Right renal cortex interstitium (tissue), 3 donors: ENCODE measurements around the gene SNX22. TPM values are rescaled to one million over a fixed set of nuclear protein-coding genes. Genes with fewer than 3 reads are reported as not detected.

Experiments used
- DNase-seq, 3 donors: peaks; one replicate each; pipeline ENCODE4 v3.0.0-alpha.2; 2013; ENCODE audit warnings: low read depth in 3 of 3, low spot score in 2 of 3
- polyA plus RNA-seq, 3 donors: library from polyadenylated mRNA; unstranded; fragments of 120-200 nt; gene quantifications; one replicate each; pipeline ENCODE4 v1.2.1, GENCODE V29; 2013; ENCODE audit not compliant: insufficient read length in 3 of 3

SNX22 gene
- polyA plus RNA-seq, 3 donors = 0.83 to 1.1 (median 0.83) TPM

DNA sequence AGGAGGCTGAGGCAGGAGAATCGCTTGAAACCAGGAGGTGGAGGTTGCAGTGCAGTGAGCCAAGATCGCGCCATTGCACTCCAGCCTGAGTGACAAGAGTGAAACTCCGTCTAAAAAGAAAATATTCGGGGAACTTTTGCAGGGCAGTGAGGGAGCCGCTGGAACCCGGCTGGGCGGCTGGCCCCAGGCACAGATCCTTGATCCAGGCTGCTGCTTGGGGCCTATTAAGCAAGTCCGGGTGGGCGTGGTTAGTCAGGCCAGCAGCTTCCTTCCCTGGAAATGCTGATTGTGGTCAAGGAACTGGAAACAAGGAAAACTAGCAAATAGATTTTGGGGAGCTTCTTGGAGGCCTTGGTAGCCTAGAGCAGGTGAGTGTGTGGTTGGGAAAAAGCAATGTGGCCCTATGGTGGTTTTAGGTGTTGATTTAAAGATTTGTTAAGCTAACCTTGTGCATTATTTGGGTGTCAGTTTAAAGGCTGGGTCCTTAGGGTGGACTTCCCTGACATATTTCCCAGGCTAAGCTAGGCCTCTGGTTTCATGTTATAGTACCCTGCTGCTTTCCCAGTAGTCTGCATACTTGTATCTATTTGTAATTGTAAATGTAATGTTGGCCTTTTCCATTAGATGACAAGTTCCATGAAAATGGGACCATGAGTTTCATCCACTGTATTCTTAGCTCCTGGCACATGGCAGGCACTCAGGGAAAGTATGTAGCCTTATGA is 17.7 kb upstream of the SNX22 start:
- no peak for DNase-seq

DNA sequence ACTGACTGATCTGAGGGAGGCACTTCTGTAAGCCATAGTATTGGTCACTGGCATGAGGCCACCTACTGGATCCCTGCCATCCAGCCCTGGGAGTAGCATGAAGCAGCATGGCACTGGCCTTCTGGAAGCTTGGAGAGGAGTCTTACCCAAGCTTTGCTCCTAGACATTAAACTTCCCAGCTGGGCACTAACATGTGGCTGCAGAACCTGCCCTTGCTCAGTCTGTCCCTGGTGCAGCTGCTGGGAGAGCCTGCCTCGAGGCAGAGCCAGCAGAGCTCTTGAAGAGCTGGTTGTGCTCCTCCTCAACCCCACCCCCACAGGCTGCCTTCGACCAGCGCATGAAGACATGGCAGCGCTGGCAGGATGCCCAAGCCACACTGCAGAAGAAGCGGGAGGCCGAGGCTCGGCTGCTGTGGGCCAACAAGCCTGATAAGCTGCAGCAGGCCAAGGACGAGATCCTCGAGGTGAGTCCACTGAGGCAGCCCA is 17.1 kb upstream of the SNX22 start:
- DNase-seq = no peak

DNA sequence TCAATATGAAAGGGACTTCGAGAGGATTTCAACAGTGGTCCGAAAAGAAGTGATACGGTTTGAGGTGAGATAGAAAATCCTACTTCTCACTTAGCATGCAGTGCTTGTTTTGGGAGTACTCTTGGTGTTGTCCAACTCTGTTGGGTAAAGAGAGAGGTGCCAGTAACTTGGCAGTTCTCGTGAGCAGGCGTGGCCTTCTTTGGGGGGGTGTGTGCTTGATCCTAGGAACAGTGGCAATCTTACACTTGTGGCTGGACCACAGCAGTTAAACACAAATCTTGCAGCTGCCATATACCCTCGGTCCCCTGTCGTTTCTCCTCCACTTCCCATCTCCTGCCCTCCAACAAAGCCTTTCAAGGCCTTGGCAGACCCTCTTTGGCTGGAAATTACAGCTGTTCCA is 15.2 kb upstream of the SNX22 start:
- DNase-seq = no peak

DNA sequence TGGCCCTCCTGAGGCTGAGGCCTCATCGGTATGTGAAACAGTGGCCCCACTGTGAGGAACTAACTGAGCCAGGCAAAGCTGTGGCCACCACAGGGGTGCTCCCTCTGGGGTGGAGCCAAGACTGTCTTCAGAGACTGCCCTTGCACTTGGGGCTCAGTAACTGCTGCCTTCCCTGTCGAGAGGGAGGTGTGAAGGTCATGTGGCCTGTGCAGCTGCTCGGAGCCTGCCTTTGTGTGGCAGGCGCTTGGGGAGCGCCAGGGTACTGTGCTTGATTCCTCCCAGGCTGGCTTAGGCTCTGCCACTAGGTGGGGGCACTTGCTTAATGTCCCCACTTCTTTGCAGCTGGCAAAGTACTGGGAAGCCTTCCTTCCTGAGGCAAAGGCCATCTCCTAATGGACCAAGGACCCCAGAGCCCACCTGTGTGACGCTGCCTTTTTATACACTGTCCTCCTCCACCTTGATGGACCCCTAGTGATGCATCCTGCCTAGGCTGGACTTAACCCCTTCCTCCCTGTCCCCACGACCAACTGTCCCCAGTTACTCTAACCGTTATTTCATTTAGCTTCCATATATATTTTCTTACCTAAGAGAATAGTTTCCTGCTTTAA is 14.2 kb upstream of the SNX22 start:
- no peak for DNase-seq

DNA sequence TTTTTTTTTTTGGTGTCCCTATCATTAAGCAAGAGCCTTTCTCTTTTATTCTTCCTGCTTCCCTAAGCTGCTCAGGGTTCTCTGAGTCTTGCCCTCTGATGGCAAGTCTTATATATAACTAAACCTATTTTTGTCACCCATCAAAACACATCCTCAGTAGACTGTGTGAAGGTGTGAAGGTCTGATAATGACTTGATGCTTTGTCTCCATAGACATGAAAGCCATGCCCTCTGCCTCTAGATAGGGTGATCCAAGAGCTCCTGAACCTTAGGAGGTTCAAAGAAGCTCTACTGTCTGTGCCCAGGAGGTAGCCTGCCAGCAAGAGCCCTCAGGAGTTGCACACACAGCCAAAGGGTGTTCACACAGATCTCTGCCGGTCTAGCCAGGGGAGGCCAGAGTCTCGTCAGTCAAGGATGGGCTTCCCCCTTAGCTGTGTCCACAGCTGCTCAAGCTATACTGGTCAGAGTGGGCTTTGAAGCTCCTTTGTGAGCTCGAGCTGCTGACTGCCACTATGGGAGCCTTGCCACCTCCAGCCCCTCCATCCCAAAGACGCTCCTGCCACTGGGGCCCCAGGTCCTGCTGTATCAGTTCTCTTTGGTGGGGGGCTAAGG is 13.1 kb upstream of the SNX22 start:
- no peak for DNase-seq

DNA sequence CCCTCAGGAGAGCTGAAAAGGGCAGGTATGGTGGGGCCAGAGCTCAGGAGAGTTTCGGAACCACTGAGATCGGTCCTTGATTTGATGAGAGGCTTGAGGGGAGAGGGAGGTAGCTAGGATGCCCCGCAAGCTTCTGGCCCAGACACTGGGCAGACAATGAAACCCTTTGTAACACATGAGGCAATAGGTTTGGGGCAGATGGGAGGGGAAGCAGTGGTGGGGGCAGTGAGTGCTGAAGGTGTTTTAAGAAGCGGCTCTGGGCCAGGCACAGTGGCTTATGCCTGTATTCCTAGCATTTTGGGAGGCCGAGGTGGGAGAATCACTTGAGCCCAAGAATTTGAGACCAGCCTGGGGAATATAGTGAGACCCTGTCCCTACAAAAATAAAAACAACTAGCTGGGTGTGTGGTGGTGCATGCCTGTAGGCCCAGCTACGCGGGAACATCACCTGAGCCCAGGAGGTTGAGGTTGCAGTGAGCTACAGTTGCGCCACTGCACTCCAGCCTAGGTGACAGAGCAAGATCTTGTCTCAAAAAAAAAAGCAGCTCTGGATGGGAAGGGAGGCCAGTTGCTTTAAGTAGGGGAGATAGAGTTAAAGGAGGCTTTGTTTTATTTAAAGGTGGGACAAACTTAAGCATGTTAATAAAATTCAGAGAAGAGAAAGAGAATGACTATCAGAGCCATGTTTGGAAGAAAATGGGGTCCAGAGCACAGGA is 9.6 kb upstream of the SNX22 start:
- DNase-seq = no peak

DNA sequence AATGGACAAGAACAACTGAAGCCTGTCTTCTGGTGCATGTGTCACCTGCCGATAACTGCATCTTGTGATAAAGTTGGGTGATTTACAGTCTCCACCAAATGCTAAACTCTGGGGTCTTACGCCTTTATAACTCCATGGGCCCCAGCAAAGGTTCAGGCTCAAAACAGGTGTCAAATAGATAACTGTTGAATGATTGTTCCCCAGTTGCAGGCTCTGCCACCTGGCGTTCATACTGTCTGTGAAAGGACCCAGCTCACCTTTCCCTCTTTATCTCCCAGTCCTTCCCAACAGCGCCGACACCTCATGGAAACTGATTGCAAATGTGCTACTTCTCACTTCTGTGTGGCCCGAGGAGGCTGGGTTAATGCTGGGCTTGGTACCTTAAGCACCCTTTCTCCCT is 8.3 kb upstream of the SNX22 start:
- DNase-seq = no peak

DNA sequence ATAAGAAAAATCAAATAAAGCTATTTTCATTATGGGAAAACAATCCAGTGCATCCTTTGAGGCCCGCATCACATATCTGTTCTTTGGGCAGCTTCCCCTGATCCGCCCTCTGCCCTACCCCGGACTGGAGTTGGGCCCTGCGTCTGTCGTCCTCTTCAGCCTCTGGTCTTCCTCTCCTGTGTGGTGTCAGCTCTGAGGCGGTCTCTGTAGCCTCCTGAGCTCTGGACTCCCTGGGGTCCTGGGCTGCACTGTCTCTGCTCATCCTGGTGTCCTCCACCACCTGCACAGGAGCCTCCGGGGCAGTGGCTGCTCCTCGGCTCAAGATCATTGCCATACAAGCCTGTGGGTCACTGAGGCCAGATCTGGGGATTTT is 7.4 kb upstream of the SNX22 start:
- no peak for DNase-seq

DNA sequence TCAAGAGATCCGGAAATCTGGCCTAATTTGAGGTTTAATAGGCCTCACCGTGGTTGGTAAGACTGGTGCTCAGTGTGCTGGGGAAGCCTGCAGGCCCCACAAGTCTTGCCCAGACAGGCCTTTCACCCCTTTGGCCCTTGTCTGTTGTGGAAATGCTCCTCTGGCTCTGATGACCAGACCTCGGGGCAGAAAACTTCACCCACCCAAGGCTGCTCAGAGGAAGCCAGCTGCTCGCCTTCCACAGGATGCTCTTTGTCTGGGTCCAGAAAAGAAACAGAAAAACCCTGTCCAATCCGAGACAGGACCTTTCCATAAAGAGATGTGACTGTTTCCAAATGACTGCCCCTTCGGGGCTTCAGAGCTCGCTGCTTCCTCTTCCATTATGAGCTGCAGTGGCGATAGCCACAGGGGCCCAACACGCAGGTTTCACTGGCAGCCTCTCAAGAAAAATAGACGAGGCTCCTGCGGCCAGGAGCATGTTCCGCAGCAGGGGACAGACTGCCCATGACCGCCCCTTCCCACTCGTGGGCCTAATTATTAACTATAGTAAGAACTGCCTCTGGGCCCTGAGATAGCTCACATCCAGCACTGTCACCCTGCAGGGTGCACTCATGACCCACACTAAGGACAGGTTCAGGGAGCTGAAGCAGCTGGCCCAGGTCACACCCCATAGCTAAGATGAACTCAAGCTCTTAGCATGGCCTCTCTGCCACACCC is 6.8 kb upstream of the SNX22 start:
- no peak for DNase-seq

DNA sequence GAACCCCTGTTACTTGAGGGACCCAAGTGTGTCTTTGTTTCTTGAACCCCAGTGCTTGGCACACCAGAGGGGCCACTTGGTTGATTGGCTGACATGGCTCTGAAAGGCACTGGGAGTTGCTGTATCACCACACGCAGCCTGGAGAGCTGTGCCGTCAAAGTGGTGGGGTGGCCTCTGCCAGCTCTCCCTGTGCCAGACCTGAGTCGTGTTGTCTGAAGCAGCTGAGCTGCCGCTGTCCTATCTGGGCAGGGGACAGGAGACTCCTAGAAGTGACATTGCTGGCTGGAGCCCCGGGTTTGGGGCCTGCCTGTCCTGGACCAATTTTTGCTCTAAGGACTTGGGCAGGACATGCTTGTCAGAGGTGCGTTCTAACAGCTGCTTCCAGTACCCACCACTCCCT is 5.5 kb upstream of the SNX22 start:
- no peak for DNase-seq

DNA sequence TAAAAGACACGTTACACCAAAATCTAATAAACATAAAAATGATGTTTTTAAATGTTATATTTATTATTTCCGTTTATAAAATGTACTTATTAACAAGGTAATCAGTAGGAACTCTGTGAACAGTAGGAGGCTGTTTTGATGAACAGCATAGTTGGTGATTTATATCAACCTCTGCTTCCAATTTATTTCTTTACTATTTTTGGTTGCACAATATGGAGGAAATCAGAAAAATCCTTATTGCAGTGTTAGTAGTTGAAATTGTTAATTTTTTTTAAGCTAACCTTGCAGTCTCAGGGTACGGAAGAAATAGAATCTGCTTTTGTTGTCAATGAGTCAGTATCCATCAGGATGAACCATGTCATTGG is 5.0 kb upstream of the SNX22 start:
- no peak for DNase-seq

DNA sequence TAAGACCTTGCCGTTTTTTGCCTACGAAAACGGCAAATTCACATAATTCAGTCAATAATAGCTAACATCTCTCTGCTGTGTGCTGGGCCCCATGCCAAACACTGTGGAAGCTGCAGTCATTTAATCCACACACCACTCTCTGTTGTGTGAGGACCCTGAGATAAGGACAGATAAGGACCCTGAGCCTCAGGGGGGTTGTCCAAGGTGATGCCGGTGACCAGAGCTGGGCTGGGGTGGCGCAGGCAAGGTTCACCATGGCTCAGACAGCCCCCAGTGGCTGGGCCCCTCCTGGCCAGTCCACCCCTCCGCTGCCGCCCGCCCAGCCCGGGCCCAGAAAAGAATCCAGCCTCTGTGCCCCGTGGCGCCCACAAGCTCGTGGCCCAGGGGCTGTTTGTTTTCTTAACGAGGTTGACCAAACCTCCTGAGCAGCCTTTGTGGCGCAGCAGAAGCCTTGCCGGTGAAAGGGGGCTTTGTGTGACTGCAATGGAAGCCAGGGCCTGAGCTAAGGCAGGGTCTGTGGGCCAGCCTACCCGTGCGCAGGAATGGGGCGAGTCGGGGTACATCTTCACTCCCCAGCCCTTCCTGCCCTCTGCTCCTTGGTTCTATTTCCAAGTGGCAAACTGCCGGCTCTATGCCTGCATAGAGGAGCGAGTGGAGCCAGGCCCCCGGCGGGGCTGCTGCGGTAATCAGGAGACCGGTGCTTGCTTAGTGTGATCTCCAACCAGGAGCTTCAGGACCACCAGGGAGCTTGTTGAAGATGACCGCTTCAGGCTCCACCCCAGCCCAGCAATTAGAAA is 4.4 kb upstream of the SNX22 start:
- no peak for DNase-seq

DNA sequence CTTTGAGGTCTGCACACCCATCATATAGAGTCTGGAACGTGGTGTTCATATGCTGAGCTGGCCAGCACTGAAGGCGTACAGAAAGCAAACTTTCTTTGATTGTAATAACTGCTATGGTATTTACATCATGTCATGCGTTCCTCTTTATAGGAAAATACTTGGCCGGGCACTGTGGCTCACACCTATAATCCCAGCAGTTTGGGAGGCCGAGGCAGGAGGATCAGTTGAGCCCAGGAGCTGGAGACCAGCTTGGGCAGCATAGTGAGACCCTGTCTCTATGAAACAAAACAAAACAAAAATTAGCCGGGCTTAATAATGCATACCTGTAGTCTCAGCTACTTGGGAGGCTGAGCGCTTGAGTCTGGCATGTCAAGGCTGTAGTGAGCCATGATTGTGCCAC is 3.4 kb upstream of the SNX22 start:
- DNase-seq = no peak

DNA sequence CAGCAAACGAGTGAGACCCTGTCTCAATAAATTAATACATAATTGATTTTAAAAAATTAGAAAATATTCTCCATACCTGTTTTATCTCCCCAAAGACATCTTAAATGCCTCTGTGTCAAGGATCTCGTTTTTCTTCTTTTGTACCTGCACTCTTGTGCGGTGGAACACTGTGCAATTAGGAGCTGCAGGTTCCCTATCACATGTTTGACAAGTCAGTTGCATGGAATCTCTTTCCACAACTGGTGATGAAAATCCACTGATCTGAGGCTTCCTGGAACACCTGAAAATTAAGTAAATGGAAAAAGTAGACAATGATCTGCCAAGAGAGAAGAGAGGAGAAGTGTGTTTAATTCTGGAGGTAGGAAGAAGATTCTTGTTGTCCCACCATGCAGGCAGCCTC is 3.0 kb upstream of the SNX22 start:
- DNase-seq = no peak

DNA sequence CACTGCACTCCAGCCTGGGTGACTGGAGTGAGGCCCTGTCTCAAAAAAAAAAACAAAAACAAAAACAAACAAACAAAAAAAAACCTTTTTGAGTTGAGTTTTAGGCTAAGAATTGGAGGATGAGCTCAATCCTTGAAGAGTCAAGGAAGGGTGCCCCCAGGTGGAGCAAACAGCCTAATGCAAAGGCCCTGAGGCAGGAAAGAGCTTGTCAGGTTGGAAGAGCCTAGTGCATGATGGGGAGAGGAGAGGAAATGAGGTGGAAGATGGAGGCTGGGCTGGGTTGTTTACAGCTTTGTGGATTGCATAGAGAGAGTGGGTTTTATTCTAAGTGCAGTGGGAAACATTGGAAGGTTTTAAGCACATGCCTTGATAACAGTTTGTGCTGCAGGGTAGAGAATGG is 2.1 kb upstream of the SNX22 start:
- DNase-seq = no peak

DNA sequence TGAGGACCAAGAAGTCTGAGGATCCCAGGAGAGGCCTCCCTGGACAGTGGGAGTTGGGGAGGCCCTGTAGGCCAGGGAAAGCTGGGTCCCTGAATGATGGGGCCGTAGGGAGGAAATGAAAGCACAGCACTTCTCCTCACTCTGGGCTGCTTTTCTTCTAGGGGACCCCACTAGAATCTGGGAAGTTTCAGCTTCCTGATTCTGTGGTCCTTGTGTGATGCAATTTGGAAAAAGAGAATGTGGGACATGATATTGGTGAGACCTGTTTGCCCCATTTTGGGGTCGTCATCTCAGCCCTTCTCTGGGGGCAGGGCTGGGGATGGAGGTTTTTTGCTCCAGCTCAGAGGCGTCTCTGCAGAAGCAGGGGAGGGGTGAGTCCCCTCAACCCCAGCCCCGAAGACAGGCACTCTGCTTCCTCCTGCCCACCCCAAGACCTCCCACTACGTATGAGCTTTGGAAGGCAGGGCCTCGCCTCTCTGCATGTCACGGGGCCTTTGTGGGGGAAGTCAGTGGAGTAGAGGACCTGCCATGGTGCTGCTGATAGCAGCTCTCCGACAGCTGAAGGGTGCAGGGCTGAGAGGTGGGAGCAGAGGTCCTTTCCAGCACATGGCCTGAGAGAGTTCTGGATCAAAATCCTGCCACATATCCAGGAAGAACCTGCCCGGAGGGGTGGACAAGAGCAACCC is 1.5 kb upstream of the SNX22 start:
- no peak for DNase-seq

DNA sequence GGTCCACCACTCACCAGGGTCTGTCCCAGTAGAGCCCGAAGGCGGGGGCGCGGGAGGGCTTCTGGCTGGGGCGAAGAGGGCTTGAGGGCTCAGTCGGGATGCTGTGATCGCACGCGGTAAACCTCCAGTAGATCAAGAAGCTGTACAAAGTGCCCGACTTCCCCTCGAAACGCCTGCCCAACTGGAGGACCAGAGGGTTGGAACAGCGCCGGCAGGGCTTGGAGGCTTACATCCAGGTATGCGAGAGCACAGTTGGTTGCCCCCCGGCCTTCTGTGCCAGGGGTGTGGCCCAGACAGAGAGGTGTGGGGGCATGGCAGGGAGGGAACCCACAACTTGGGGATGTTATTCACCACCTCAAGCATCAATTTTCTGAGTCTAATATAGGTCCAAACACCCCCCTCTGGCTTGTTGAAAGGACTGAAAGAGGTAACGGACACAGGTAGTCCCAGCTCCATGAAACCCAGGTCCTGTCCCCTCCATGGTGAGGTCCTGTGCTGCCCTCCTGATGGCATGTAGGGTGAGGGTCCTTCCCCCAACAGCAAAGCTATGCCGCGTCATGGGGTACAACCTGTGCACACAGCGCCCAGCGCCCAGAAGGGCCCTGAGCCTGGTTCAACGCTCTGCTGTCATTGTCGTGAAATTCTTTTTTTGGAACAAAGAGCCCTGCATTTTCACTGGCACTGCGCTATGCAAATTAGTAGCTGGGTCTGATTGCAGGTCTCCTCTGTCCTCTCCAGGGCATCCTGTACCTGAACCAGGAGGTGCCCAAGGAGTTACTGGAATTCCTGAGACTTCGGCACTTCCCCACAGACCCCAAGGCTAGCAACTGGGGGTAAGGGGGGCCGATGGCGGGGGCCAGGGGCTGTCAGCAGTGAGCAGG is 1.2 kb downstream of the SNX22 start:
- DNase-seq = no peak

DNA sequence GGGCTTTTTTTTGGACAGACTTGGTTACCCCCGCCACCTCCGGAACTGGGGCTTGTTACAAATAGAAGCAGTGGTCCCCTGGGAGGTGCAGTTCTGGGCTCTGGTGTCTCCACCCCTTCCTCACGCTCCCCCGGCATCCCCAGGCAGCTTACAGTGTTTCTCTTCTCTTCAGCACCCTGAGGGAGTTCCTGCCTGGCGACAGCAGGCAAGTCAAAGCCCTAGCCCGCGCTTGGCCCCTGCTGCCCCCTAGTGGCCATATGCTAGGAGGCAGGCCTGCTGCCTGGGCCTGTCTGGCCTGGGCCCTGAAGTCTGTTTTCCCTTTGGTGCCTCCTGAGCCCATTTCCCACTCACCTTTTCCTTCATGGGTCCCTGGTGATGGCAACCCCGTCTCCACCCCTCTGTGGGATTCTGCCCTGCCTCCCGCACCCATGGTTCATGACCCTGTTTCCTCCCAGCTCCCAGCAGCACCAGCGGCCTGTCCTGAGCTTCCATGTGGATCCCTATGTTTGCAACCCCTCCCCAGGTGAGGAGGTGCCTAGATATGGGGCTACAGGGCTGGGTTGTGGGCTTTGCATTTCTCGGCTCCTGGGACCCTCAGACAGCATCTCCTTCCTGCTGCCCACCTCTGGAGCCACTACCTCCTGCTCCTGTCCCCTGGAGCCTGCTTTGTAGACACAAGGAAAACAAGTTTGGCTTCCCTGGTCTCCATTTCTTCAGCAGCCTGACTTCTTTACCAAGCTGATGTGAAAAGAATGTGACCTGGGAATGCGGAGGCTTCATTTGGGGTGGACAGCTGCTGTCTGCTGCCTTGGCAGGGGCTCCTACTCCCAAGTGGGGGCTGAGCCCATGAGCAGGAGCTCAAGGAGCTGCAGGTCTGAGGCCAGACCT is 2.2 kb downstream of the SNX22 start:
- peak in 2 of 3 donors; percentile 56 to 61 for DNase-seq
